Lower leg skin (tissue), 4 donors: ENCODE data around the gene INO80E. TPM values are rescaled to one million over a fixed set of nuclear protein-coding genes. Genes with fewer than 3 reads are reported as not detected.
"Not testable (repeated sequence)": the region's sequence is repeated elsewhere in the genome, so short reads cannot be mapped to it uniquely, and the experiment has no call there.

ENCODE experiments used
- DNase-seq, 2 donors: peaks; one replicate each; pipeline ENCODE4 v3.0.0-alpha.2; 2019; ENCODE audit warnings: low spot score in 2 of 2
- H3K4me3 ChIP-seq: fragments of 200-600 bp; sonication (generic); 2 replicates; pipeline ENCODE4 v1.5.1; 2017; ENCODE audit warnings: mild to moderate bottlenecking, low read depth; ENCODE audit not compliant: poor library complexity, severe bottlenecking
- CTCF ChIP-seq, 3 donors: fragments of 450-650 bp; IDR thresholded peaks; one replicate each; pipeline ENCODE4 v1.5.1; 2016; ENCODE audit warnings: antibody characterized with exemption in 3 of 3, mild to moderate bottlenecking in 3 of 3, moderate library complexity in 2 of 3
- POLR2A ChIP-seq, 2 donors: fragments of 450-650 bp; IDR thresholded peaks; one replicate each; pipeline ENCODE4 v1.6.1; 2016 to 2017; ENCODE audit warnings: antibody characterized with exemption in 2 of 2, mild to moderate bottlenecking in 1 of 2, moderate library complexity in 1 of 2
- WGBS, 2 donors: methylation state at CpG; one replicate each; pipeline ENCODE4 v1.1.5; 2018; 5-methylcytosine and 5-hydroxymethylcytosine counted together
- intact Hi-C: fragments of 100-400 bp; cut with DNase I; formaldehyde crosslinking; loops from one replicate; pipeline ENCODE4 v1.15.0; 2023; ENCODE audit warnings: low total_unique reads
- total RNA-seq, 4 donors: library from RNA; depleted of rRNA; stranded (reverse); fragments of >200 nt; gene quantifications; one replicate each; pipeline ENCODE4 v1.1.0, GENCODE V29; 2016

The INO80E gene
- total RNA-seq, 4 donors from 2014 or later: 40.9 to 157 (median 61.8) TPM

GRCh38 chr16:29959293-29959692 is 36.7 kb upstream of the INO80E start:
- no peak overlapping the region for H3K4me3 ChIP-seq
- intact Hi-C loops: no loop called here
- 94 to 95% methylated on average over 8 of the region's 9 CpGs for WGBS, 2 donors
- TF ChIP-seq POLR2A (IDR thresholded peaks at IDR 0.05) (no peak), CTCF (IDR thresholded peaks at IDR 0.05) (no peak)
- no peak for DNase-seq

GRCh38 chr16:29959821-29960220 is 36.2 kb upstream of the INO80E start:
- DNase-seq, H3K4me3 ChIP-seq: not testable (repeated sequence)
- intact Hi-C loops: loop anchor here (5.0 kb wide), 1 partner anchor 102 kb away; no protein-coding TSS in a partner anchor
- 89% methylated on average over 4 of the region's 4 CpGs for WGBS, 2 donors

DNA sequence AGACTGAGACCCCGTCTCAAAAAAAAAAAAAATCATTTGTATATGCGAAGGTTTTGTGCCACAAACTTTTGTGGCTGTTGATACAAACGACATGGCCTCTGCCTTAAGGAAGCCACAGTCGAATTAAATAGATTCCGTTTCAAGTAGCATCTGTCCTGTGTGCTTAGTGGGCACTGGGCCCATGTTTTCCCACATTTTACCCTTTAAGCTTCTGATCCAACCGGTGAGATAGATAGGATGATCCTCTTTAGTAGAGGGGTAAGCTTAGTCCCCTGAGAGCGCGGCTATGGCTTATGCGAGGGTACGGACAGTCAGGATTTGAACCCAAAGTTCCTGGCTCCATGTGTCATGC is 34.9 kb upstream of the INO80E start:
- 55% methylated on average over 10 of the region's 10 CpGs for WGBS, 2 donors
- intact Hi-C loops: loop anchor here (5.0 kb wide), 1 partner anchor 101 kb away; no protein-coding TSS in a partner anchor
- no peak for TF ChIP-seq POLR2A (IDR thresholded peaks at IDR 0.05)
- no peak for TF ChIP-seq CTCF (IDR thresholded peaks at IDR 0.05)
- DNase-seq: no peak
- H3K4me3 ChIP-seq: no peak overlapping the region

DNA sequence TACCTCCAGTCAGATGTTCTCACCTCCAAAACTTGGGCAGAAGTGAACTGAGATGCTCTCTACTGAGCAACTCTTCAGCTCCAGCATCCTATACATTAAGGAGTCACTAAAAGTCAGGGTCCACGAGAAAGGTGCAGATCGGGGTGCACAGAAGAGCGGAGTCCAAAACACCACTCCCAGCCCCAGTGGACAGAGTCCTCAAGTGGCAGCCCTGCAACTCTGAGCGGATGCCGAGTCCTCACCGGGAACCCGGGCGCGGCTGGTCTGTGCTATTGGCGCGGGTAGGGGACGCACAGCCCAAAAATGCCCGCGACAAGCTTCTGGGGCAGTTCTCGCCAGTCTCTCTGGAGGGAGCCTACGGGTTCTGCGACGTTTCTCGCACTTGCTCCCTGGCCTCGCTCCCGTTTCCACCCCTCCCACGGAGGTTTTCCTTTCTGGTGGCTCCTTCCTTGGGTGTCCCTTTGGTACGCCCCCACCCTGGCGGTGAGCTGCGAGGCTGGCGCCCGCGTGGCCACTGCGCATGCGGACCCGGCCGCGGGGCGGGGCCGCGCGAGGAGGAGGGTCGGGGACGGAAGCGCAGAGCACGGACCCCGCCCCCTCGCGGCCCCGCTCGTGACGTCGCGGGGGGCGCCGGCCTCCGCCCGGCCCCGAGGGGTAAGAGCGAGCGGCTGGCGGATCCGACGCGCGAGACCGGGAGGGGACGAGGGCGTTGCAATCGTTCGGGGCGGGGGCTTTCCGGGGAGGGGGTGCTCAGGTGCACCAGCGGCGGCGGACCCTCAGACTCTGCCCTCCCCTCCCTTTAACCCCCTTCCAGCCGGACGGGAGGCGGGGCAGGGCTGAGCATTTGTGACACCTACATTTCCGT is 34.3 kb upstream of the INO80E start, which contains the start of gene TMEM219:
TMEM219 (plus strand) TSS at position 601 of the 865 bp plus-strand sequence. CDS start 1,065 bp downstream, outside the sequence.
- intact Hi-C loops: loop anchor here (5.0 kb wide), 1 partner anchor 101 kb away; no protein-coding TSS in a partner anchor

DNA sequence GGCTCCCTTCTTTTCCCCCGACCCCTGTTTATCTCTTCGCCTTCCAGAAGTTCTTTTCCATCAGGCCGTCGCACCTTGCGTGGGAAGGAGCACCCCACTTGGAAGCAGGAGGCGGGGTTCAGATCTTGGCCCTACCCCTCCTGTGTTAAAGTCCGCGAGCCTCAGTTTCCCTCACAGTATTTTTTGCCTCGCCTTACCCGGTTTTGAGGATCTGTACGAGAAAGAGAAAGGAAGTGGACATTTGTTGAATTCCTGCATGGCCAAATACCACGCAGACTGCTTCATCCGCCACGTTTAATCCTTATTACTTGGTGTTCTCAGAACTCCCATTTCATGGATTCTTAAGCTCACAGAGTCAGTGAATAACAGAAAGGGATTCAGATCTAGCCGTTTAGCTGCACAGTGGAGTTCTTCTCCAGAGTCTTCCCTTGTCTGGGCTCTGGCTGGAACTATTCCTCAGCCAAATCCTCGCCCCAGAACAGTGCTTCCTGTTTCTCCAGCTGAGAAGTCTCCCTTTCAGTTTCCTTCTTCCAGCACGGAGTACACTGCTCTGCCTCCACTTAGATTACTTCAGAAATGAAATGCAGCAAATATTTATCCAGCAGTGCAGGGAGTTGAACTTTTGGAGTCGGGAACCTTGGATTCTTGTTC is 33.6 kb upstream of the INO80E start:
- peak in 1 of 2 donors; percentile 68 for DNase-seq
- intact Hi-C loops: loop anchor here (5.0 kb wide), 1 partner anchor 100 kb away; no protein-coding TSS in a partner anchor
- 2 to 3% methylated on average over 18 of the region's 18 CpGs for whole genome bisulfite sequencing, 2 donors
- H3K4me3 ChIP-seq: peak overlapping the region; percentile 28
- TF ChIP-seq POLR2A (IDR thresholded peaks at IDR 0.05) (no peak), CTCF (IDR thresholded peaks at IDR 0.05) (no peak)

More for the DNA sequence above, 34.3 kb upstream of the INO80E start, which contains the start of gene TMEM219:
- WGBS, 2 donors: 1% methylated on average over 53 to 57 of the region's 75 CpGs
- peak within 1 kb of the TSS; percentile 28 for H3K4me3 ChIP-seq
- TF ChIP-seq POLR2A (IDR thresholded peaks at IDR 0.05): no peak
- no peak for TF ChIP-seq CTCF (IDR thresholded peaks at IDR 0.05)
- peak; percentile 84 to 97 for DNase-seq
